GM21737 (cell line): ENCODE results near the gene DUS3L.

Experiments used
- ATAC-seq: cut with Tn5 transposase; IDR thresholded peaks from one replicate; pipeline ENCODE4 v1.9.1; 2021; ENCODE audit warnings: mild to moderate bottlenecking, moderate library complexity; ENCODE audit not compliant: unreplicated experiment

The DUS3L gene, protein sequence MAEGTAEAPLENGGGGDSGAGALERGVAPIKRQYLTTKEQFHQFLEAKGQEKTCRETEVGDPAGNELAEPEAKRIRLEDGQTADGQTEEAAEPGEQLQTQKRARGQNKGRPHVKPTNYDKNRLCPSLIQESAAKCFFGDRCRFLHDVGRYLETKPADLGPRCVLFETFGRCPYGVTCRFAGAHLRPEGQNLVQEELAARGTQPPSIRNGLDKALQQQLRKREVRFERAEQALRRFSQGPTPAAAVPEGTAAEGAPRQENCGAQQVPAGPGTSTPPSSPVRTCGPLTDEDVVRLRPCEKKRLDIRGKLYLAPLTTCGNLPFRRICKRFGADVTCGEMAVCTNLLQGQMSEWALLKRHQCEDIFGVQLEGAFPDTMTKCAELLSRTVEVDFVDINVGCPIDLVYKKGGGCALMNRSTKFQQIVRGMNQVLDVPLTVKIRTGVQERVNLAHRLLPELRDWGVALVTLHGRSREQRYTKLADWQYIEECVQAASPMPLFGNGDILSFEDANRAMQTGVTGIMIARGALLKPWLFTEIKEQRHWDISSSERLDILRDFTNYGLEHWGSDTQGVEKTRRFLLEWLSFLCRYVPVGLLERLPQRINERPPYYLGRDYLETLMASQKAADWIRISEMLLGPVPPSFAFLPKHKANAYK

DNA sequence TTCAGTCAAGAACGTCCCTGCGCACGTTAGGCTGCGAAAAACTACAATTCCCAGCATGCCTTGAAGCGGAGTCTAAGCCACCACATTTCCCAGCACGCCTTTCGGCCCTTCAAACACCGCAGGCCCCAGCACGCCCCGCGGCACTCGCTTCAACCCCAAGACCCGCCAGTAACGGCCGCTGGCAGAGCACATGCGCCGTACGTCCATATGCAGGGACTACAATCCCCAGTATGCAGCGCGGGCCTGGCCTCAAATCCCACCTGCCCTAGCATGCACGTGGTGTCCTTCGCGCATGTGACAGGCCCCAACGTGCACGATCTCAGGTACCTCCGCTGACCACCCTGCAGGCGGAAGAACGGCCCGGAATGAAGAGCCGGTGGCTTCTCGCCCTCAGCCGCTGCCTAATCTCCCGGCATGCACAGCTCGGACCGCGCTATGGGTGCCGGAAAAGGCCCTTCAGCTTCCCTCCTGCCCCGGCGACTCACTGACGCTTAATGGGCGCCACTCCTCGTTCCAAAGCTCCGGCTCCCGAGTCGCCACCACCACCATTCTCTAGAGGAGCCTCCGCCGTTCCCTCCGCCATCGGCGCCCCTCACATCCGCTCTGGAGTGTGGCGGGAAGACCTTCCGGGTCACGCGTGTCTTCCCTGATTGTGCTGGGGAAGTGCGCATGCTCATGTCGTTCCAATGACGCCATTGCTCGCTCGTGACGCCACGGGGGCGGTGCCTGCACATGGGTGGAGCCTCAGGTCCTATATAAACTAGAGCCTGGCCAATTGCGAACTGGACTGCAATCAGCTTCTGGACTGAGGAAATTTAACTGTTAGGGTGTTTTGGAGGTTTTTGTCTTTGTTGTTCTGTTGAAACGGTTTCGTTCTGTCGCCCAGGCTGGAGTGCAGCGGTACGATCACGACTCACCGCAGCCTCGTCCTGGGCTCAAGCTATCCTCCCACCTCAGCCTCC is at the start of gene DUS3L:
Gene DUS3L (minus strand): TSS at position 605 of the 962 bp plus-strand sequence. CDS start 22 bp downstream, at position 583.
- peak; percentile 82 for ATAC-seq

DNA sequence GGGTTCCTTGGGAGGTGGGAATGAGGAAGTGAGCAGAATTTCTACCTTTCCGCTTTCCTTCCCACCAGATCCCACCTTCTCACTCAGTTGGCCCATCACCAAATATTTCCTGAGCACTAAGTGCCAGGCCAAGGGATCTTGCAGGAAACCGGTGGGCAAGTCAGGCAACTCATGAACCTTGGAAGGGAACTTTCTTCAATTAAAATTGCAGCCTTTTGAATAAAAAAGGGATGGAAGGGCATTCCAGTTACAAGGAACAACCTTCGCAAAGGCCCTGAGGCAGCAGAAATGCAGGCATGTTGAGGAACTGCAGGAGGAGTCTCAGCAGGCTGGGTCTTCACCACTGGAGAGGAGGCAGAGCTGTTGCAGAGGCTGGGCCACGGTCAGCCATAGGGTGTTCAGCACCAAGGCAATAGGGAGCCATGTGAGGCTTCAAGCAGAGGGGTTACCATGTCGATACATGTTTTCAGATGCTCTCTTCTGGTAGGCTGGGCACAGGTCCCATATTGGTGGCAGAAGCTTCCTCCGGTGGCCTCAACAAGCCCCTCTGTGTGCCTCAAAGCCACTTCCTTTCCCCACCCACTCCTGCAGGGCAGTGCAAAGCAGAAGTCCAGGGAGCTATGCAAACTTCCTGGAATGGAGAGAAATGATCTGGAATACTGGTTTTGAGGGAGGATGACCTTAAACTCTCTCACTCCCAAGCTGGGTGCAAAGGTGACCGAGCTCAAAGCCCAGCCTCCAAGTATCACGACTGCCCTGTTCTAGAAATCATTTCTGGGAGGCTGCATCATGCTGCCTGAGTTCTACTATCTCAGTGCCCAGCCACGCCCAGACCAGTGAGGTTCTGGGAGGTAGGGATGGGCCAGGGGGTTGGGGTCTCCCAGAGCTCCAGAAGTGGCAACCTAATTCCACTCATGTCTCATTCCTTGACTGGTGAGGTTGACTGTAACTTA is 48.4 kb upstream of the DUS3L start, which contains the start of gene FUT6:
Gene FUT6 (minus strand): TSS at position 638 of the 953 bp plus-strand sequence. CDS start 7,135 bp downstream, outside the sequence.
- no peak for ATAC-seq

DNA sequence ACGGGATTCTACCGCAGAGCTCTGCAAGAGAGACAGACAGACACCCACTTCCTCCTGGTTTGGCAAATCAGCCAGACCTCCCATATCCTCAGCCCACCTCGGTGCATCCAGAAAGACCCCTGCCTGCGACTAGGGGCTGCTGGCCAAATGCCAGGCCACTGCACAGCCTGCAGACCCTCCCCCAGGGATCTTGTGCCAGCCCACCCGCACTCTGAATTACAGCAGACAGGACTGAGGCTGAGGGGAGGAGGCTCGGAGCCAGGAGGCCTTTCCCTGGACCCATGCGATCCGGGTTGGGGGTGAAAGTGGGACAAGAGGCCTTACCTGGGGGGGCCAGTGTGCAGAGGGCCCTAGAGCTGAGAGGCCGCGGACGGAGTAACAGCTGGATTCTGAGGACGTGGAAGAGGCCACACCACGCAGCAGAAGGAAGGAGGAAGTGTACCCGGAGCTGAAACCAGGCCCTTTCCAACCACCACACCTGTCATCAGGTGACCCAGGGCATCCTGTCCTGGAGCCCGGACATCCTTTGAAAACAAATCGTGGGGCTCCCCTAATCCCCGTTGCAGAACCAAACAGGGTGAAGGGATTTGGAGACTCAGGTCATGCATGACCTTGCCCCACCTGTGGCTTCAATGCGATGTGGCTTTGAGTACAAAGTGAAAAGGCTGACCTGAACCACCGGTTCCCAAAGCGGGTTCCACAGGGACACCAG is 47.5 kb upstream of the DUS3L start:
- ATAC-seq: no peak

DNA sequence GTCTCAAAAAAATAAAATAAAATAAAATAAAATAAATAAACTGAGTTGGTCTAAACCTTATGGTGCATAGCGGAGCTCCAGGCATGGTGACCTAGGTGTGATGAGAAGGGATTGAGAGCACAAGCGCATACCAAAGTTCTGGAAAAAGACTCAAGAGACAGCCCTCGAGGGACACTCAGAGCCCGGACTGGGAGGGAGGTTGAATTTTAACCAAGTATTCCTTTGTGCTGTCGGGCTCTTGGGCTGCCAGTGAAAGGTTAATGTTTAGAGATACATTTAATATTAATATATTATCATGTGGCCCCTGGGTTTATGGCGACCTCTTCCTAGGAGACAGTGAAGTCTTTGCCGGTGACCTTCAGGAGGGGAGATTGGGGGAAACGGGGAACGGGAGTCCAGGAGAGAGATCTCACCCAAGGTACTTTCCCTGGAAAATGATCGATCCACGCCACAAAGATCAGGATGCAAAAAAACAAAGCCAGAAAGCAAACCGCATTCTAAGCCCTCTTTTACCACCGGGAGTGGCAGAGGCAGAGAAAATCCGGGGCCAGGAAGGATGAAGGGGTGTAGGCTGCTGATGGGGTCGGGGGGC is 46.9 kb upstream of the DUS3L start:
- ATAC-seq: no peak

DNA sequence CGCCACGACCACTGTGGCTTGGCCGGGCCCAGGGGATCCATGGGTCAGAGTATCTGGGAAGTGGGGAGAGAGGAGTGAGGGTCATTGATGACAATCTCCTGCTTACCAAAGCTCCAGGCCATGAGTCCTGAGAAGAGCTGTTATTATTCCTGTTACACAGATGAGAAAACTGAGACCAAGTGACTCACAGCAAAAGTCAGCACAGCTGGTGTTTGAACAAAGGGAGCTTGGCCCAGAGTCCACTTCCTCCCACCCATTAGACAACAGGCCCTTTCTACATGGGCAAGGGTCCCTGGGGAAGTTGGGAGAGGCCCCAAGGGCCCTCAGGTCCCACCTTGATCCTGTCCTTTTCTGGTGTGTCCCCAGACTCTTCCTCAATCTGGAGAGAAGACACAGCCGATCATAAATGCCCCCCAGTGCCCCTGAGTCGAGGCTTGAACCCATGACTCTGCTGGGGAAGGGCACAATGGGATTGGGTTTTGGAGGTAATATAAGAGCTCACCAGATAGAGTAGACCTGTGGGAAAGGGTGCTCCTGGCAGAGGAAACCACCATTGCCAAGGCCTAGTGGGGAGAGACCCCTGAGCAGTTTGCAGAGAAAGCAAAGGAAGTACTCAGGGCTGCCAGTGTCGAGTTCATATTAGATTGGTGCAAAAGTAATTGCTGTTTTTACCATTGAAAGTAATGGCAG is 41.7 kb upstream of the DUS3L start:
- no peak for ATAC-seq

DNA sequence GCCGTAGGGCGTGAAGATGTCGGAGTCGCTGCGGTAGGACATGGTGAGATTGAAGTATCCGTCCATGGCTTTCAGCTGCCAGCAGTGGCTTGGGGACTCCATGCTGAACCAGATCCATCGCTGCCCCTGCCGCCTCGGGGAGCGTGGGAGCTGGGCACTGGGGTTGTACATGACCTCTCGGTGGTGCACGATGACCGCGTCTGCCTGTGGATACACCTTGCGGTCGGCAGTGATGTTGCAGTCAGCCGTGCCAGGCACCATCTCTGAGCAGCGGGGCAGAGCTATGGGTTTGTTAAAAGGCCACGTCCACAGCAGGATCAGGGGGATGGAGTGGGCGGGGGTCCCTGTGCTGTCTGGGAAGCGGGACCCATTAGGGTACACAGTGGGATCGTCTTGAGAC is 41.1 kb upstream of the DUS3L start:
- ATAC-seq: no peak

DNA sequence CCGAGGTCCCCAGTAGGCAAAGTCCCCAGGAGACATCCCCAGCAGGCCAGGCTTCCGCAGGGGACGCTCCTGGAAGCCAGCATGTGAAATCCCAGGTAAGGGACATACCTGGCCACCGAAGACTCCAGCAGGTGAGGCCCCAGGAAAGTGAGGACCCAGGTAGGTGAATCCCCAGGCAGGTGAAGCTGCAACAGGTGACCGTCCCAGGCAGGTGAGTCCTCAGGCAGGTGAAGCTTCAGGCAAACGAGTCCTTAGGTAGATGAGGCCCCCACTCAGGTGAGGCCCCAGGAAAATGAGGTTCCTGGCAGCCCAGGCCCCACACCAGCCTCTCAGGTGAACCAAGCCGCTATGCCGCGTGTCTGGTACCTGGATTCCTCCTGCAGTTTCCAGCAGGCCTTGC is 40.2 kb upstream of the DUS3L start:
- no peak for ATAC-seq

DNA sequence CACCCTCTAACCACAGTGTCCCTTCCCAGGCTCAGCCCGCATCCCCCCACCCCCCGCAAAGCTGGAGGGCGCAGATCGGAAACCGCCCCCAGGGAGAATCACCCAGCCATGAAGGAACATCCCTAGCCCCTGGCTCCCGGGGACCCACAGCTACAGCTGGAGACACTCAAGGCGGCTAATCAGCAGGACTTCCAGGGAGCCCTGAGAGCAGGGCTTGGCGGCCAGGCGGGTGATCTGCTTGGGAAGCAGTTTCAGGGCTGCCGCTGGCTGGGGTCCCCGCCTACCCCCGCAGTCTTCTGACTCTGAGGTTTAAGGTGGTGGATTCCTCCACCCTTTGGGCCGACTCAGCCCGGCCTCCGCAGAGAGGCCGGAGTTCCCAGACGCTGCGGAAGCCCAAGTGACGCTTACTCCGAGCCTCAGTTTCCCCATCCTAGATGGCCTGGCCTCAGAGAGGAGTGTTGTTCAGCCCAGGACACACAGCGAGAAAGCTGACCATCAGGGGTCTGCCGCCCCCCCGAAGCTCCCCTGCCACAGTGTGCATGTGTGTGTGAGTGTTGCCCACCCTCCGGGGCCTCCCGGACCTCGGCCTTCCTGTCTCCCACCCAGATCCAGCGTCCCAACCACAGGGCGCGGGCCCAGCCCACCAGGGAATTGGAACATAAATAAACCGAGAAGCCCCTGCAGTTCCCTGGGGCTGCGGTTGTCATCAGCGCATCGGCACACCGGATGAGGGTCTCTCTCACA is 38.8 kb upstream of the DUS3L start:
- ATAC-seq: no peak

DNA sequence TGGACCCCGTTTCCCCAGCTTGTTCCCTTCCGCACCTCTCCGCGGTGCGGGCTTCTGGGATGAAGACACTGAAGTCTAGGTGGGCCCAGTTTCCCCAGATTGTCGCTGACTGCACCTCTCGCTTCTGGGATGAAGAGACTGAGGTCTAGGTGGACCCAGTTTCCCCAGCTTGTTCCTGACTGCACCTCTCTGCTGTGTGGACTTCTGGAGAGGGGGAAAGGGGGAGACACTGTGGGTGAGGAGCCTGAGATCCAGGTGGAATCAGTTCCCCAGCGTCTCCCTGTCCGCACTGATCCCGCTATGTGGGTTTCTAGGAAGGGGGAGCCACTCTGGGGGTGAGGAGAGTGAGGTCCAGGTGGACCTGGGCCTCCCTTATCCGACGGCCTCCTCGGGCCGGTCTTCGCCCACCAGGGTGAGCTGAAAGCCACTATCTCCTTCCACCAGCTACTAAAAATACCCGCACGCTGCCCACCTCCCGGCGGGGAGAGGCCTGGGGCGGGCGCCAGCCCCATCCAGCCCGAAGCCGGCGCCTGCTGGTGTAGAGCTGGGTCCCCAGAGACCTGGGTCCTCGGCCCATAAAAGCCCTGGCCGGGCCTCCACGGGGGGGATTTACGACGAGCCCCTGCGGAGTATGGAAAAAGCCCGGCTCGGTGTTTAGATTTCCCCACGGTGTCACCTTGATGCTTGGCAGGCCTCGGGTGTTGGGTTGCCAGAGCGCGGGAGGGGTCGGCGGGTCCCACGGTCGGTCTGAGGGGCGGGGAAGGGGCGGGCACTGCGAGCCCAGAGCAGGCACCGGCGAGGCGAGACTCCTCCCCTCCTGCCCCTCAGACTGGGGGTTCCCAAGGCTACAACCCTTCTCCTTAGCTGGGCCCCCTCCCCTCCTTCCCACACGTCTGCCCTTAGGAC is 38.0 kb upstream of the DUS3L start:
- peak; percentile 6 for ATAC-seq

DNA sequence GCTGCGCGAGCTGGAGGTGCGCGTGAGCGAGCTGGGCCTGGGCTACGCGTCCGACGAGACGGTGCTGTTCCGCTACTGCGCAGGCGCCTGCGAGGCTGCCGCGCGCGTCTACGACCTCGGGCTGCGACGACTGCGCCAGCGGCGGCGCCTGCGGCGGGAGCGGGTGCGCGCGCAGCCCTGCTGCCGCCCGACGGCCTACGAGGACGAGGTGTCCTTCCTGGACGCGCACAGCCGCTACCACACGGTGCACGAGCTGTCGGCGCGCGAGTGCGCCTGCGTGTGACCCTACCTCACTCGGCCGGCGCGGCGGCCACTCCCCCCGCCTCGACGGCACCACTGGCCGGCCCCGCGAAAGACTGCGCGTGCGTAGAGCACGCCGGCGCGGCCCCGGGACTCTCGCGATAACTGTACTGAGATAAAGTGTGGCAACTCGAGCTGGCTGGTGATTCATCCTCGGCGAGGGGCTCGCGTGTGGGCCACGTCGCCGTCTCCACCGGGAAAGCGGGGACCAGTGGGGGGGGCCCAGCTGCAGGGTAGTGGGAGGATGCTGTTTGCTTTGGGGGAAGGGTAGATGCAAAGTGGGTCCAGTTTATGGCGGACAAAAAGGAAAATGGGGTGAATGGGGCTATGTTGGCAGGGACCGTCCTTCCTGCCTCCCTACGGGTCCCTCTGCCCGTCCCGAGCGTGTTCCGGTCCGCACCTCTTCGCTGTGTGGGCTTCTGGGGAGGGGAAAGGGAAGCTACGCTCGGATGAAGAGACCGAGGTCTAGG is 37.1 kb upstream of the DUS3L start:
- ATAC-seq: peak; percentile 55

DNA sequence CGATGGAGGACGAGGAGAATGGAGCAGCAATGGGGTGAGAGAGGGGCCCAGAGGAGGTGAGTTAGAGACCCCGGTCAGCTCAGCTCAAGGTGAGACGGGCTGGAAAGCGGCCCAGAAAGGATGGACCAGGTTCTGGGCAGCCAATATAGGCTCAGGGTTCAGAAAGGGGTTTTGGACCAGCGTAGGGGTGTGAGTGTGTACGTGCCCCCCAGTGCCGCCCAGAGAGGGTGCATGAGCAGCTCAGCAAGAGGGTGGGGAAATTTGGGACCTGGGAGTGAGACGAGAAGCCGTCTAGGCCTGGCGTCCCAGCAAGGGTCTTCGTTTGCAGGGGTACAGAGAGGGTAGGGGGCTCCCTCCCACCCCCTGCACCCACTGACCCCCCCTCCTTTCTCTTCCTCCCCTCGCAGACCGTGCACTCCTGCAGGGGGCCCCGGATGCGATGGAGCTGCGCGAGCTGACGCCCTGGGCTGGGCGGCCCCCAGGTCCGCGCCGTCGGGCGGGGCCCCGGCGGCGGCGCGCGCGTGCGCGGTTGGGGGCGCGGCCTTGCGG is 36.5 kb upstream of the DUS3L start:
- ATAC-seq: no peak

DNA sequence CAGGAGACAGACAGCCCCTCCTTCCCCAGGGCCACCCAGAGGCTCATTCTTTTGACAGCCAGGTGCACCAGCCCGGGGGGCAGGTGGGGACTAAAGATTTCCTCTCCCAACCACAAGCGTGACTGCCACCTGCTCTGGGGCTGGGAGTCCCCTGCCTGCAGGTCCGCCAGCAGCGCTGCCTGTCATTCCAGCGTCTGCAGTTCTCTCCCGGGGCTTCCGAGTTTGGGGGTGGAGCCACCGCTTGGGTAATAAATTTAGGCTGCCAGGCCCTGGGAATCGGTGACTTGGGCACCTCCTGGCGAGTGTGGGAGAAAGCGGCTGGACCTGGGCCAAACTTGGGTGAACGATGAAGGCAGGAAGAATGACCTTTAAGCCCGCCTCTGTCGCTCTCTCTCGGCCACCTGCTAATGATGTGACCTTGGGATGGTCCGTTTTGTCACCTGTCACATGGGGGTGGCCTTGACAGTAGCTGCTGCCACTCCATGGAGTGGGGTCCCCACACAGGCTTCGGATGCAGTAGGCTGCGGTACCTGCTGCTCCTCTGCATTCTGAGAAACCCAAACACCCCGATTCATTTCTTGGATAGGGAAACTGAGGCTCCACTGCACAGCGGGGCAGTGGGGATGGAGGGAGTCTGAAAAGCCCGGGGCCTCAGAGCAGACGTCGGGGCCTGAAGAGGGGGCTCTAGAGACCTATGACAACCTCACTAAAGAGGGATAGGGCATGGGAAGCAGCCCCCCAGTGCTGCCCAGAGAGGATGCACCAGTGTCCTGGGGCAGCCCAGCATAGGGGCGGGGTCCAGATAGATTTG is 35.8 kb upstream of the DUS3L start:
- no peak for ATAC-seq

DNA sequence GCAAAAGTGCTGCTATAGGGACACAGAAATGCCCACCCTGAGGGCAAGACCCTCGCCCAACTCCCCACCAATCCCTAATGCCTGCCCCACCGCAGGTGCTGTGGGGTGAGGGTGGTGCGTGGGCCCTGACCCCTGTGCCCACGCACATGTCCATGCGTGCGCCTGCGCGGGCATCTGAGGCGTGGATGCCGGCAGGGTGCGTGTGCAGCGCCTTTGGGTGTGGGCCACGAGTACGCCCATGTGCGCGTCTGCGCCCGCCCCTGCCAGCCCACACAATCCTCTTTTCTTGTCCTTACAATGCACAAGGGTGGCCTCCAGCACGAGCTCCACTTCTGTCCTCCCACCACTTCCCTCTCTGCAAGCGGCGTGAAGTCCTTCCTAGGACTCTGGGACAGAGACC is 34.2 kb upstream of the DUS3L start:
- no peak for ATAC-seq

DNA sequence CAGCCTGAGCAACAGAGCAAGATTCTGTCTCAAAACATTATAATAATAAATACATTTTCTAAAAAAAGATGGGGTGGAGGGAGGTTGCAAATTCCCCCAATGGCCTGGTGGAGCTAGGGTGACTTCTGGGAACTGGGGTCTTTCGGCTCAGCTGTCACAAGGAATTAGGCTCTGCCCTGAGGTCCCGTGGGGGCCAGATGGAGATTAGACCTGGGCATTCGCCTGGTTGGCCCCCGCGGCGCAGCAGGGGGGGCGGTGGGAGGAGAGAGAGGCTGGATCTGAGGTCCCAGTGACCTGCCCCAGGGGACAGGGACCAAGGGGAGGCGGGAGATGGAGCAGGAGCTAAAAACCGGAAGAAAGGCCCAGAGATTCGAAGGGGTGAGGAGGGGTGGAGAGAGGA is 33.8 kb upstream of the DUS3L start:
- ATAC-seq: no peak
